Measurements from ENCODE around the gene CD300A.

DNA sequence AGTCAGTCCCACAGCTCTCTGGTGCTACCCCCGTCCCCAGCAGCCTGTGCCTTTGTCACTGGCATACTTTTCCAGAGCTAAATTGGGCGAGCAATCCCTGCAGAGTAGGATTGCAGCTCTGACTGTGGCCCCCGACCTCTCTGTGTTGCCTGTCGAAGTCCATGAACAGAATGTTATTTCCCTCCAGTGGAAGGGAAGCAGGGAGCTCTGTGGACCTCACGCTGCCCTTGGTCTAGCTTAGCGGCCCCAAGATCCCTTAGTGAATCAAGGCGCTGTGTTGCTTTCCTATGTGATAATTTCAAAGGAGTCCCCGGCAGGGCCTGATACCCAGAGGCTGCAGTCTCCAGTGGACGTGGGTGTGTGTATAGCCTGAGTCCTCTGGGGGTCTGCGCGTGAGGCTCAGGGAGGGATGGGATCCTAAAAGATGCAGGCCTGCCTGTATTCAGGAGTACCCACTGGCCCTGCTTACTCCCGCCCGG is 15.5 kb upstream of the CD300A start:
- no peak for TF ChIP-seq POLR2A (IDR thresholded peaks at IDR 0.05; ENCODE audit: low read length)
- TF ChIP-seq GATA1 (IDR thresholded peaks at IDR 0.05; ENCODE audit: low read depth, low read length), result no peak

Data from erythroblast (primary cell).